Measurements from ENCODE around the gene ALKBH8. TPM values are rescaled to one million over a fixed set of nuclear protein-coding genes. Genes with fewer than 3 reads are reported as not detected.

Gene ALKBH8
- total RNA-seq, 3 donors from 2014 or later (not counting 1 experiment from before 2014, with no cell fraction given), result 6.9 to 11.8 (median 9.0) TPM

GRCh38 chr11:107457205-107457557, 108.4 kb downstream of the ALKBH8 start:
- no peaks in the 10 kb centered on the region for H3K9me3 ChIP-seq (ENCODE audit: control insufficient read depth, insufficient read depth, low read length)
- ATAC-seq, result peak; percentile 24 to 40 (median 24)
- Mint-ChIP-seq H3K27ac (peak overlapping the region; percentile 91 to 95), H3K4me1 (peaks cover 24 to 28% of the 10 kb centered on the region in 2 donors), H3K9me3 (no peaks in the 10 kb centered on the region), H3K36me3 (peaks cover 7% of the 10 kb centered on the region), H3K27me3 (ENCODE audit: low read depth in 2 of 2) (peaks cover 13 to 15% of the 10 kb centered on the region in 2 donors), H3K4me3 (peak overlapping the region; percentile 99)
- no peak for TF ChIP-seq CTCF (IDR thresholded peaks at IDR 0.05)
- WGBS (ENCODE audit: insufficient coverage), result under 1% methylated on average over 6 of the region's 6 CpGs
- intact Hi-C loops (cut with micrococcal nuclease), result loop anchor here (1.0 to 10.0 kb wide), 2 partner anchors 108 to 768 kb away; partner anchors contain the start of genes ALKBH8, ATM and NPAT
- peaks cover 23% of the 10 kb centered on the region for H3K36me3 ChIP-seq (ENCODE audit: control insufficient read depth, insufficient read depth, low read length)
- H3K27ac ChIP-seq (ENCODE audit: low read length), result peak overlapping the region; percentile 84
- H3K4me1 ChIP-seq (ENCODE audit: control insufficient read depth, insufficient read depth, low read length), result peaks cover 4% of the 10 kb centered on the region
- peak overlapping the region; percentile 93 for H3K4me3 ChIP-seq (ENCODE audit: low read length)
- DNase-seq, result peak in 1 of 2 donors; percentile 46
- H3K27me3 ChIP-seq (ENCODE audit: control insufficient read depth, insufficient read depth, low read length), result no peaks in the 10 kb centered on the region

GRCh38 chr11:107453594-107454286, 111.8 kb downstream of the ALKBH8 start:
- 90% methylated on average over 5 of the region's 5 CpGs for WGBS (ENCODE audit: insufficient coverage)
- H3K4me1 ChIP-seq (ENCODE audit: control insufficient read depth, insufficient read depth, low read length), result peaks cover 4% of the 10 kb centered on the region
- H3K9me3 Mint-ChIP-seq, result no peaks in the 10 kb centered on the region
- DNase-seq (no peak), ATAC-seq (no peak)
- intact Hi-C loops (cut with micrococcal nuclease), result loop anchor here (10.0 kb wide), 1 partner anchor 771 kb away; the partner anchor contains the start of genes ATM and NPAT
- H3K27ac Mint-ChIP-seq, result no peak overlapping the region
- no peak overlapping the region for H3K4me3 ChIP-seq (ENCODE audit: low read length)
- H3K27me3 ChIP-seq (ENCODE audit: control insufficient read depth, insufficient read depth, low read length), result no peaks in the 10 kb centered on the region
- no peaks in the 10 kb centered on the region for H3K27me3 Mint-ChIP-seq (ENCODE audit: low read depth in 2 of 2)
- H3K36me3 ChIP-seq (ENCODE audit: control insufficient read depth, insufficient read depth, low read length), result peaks cover 30% of the 10 kb centered on the region
- H3K4me3 Mint-ChIP-seq, result no peak overlapping the region
- TF ChIP-seq CTCF (IDR thresholded peaks at IDR 0.05), result no peak
- H3K27ac ChIP-seq (ENCODE audit: low read length), result no peak overlapping the region
- H3K9me3 ChIP-seq (ENCODE audit: control insufficient read depth, insufficient read depth, low read length), result no peaks in the 10 kb centered on the region
- peaks cover 24 to 36% of the 10 kb centered on the region in 2 donors for H3K4me1 Mint-ChIP-seq
- peaks cover 8% of the 10 kb centered on the region for H3K36me3 Mint-ChIP-seq

Other genes starting within 250 kb of the ALKBH8 start
- 10 to 100 TPM; 25.8 to 34.8 (median 28.0) TPM for gene CWF19L2, start 107.9 kb downstream of the ALKBH8 start, total RNA-seq
- not detected for gene ELMOD1, start 25.4 kb upstream of the ALKBH8 start, total RNA-seq
- not detected for gene SLN, start 146.3 kb upstream of the ALKBH8 start, total RNA-seq